ENCODE results near the gene PLEK2. TPM values are rescaled to one million over a fixed set of nuclear protein-coding genes. Genes with fewer than 3 reads are reported as not detected.

The PLEK2 gene
- total RNA-seq, 1 experiment from 2014 or later, result 17.0 TPM

DNA sequence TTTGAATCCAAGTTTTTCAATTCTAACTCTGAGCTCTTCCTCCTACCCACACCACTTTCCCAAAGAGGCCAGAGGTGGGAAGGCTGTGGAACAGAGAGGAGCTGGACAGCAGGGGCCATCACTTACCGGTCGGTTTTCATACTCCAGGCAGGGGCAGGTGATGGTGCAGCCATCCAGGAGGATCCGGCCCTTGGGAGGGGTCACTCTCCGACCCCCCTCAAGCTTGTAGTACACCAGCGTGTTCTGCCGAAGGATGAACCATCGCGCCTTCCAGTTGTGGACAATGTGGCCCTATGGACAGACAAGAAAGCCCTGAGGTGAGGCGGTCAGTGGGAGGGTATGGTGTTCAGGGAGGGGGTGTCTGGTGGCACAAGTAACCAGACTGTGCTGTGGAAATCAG is 14.4 kb downstream of the PLEK2 start:
- DNase-seq (ENCODE audit: low read depth), result no peak

DNA sequence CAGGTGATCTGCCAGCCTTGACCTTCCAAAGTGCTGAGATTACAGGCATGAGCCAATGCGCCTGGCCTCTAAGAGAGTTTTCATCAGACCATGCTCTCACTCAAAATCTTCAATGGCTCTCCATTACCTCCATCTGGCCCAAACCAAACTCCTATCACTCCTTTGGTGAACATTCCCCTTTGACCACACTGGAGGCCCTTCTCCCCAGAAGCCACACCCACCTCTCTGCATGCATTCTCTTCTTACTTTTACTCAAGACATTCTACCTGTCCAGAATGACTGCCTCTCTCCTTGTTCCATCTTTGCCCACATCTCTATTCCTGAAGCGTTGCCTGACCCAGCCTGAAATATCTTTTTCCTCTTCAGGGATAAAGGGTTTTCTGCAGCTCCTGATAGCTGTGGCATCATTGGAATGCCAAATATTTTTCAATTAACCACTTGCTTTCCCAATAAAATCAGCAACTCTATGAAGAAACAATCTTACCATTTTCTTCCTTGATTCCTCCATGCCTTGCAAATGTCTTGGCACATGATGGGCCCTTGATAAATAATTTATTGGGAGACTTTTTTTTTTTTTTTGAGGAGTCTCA is 15.5 kb downstream of the PLEK2 start:
- DNase-seq (ENCODE audit: low read depth), result no peak

DNA sequence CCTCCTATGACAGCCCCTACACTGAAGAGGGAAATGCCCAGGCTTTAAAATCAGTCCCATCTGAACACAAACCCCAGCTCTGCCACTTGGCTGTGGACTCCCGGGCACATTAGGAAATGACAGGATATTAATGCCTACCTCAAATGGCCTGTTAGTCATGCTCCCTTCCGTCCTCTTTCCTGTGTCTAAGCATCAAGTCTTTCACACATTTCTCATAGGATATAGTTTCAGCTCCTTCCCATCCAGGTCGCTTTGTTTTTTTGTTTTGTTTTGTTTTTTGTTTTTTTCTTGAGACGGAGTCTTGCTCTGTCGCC is 16.1 kb downstream of the PLEK2 start:
- DNase-seq (ENCODE audit: low read depth), result peak; percentile 65

DNA sequence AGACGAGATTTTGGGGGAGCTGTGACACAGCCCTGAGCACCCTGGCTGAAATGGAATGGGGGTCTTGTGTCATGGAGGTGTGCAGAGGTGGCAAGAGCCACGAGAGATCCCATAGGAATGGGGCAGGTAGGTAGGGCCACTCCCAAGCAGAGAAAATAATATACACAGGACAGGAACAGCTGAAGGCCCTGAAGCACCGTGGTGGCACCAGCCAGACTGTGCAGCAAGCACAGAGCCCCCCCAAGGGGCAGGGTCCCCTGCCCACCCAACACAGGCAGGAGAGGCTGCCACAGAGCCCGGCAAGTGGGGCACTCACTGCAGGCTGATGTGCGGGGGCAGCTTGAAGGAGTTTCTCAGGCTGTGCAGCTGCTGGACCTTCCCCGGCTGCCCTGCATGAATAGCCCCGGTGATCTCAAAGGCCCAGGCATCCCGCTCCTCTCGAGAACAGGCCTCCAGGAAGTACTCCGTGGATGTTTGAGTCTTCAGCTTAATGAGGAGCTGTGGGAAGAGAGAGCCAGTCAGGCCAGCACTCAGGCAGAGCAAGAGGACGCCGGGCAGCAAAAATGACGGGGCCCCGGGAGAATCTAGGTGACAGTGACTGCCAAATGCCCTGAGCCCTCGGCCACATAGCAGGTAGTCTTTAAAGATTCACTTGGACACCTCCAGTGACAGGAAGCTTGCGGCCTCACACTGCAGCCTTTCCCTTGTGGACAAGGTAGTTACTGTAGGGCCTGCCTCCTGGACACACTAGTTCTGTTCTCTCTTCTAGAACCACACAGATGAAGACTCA is 16.7 kb downstream of the PLEK2 start:
- no peak for DNase-seq (ENCODE audit: low read depth)

DNA sequence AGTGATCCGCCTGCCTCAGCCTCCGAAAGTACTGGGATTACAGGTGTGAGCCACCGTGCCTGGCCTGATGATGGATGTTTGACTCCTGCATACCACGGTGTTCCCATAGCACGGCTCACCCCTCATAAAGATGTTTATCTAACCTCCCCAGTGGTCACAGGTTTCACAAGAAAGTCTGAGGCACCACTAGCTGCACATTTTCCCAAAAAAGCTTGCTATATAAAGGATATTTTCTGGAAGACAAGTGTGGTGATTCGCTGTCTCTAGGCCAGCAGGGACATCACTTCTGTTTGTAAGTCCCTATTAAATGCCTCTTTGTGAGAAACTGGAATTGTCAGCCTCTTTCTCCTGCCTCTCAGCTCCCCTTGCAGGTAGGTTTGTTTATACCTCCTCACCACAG is 18.3 kb downstream of the PLEK2 start:
- peak; percentile 21 for DNase-seq (ENCODE audit: low read depth)

DNA sequence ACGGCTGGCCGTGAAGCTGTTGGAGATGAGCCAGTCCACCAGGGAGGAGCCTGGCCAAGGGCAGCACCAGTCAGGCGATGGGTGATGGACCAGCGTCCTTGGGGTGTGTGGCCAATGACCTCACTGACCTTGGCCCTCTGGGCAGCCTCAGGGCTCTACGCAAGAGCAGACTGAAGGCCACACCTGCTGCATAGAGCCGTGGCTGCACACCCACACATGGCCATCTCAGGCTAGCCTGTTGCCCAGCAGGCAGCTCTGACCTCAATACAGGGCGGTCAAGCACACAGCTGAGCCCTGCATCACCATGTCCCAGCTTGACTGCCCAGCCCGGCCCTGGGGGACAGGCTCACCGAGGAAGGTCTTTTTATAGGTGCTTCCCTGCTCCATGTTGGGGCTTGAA is 19.2 kb downstream of the PLEK2 start:
- DNase-seq (ENCODE audit: low read depth), result no peak

DNA sequence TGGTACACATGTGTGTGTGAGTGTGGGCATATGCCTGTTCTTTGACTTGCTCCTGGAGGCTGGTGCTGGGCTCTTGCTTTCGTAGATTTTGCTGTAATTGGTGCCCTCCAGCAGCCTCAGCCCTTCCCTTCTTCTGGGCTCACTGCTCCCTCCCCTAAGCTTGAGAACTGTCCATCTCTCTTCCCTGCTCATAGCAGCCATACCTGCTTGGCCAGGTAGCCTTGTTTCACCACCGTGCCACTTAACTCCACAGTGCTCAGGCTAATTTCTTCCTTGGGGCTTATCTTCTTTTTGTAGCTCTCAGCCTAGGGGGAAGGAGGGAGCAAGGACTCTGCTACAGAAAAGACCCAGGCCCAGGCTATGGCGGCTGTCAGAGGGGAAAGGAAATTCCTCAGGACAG is 19.8 kb downstream of the PLEK2 start:
- no peak for DNase-seq (ENCODE audit: low read depth)

DNA sequence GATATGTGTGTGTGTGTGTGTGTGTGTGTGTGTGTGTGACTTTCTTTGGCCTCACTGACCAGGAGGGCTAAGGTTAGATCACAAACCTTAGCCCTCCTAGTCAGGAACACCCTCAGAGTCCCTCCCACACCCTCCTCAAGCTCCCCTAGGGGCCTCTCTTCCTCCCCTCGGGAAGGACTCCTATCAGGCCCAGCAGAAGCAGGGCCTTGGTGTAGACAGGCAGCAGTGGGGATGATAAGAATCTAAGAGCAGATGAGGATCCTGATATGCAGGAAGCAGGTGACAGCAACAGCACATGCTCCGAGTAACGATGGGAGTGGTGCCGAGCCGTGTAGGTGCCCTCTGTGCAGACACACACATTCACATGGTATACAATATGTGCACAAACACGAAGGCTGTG is 20.7 kb downstream of the PLEK2 start:
- no peak for DNase-seq (ENCODE audit: low read depth)

DNA sequence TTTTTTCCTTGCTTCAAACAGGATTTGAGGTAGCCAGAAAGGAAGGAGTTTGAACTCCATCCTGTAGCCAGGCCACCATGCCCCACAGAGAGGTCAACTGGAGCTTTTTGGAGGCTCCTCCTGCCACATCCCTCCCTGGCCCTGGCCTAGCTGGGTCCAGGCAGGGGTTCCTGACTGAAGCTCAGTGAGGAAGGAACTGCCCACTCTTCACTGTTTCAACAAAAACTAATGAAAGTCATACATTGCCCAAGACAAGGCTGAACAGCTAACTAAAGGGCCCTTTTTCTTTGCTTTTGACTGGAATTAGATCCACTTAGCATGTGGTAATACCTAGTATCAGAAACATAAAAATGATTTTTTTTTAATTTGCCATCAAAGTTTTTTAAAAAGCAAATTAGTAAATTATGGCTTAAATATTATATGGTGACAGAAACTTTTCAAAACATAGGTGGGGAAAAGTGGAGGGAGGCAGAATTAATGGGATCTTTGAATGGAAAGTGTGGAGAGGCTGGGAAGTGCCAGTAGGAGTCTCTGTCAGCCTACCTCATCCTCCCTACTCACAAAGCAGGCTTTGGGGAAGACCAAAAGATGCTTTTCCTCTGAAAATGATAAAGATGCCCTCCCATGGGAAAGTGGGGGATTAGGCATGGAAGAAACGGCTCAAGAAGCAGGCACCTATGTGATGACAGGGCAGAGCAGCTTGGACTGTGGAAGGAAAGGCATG is 22.0 kb downstream of the PLEK2 start:
- DNase-seq (ENCODE audit: low read depth), result no peak

DNA sequence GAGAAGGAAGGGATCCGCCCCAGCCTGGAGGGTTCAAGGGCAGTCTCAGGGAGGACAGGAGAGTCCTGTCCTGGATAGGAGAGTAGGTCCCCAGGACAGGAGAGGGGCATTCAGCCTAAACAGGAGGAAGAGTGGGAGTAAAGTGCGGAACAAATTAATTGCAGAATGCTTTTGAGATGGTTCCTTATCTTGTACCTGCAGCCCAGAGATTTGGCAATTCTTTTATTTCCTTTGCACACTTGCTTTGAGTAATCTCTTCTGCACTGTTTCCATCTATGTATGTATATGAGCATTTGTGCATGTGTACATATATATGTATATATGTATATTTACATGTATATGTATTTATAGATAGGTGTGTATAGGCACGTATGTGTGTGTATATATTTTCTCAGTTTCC is 22.7 kb downstream of the PLEK2 start:
- no peak for DNase-seq (ENCODE audit: low read depth)

DNA sequence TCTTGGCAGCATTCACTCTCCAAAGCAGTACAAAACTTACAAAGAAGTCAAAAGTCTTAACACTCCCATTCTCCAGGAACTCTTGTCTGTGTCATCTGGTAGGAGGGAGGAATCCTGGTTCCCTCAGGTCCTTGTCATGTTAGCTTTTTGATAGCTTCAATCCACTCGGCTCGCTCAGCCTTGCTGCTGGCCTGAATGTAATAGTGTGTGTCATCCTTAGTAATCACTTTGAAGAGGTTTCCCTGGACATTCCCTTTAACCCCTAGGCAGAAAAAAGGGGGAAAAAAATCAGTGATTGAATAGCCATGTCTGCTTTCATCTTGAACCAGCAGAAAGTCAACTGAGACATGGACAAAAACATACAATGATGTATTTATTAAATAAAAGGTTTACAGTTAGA is 24.8 kb downstream of the PLEK2 start:
- DNase-seq (ENCODE audit: low read depth), result peak; percentile 32

DNA sequence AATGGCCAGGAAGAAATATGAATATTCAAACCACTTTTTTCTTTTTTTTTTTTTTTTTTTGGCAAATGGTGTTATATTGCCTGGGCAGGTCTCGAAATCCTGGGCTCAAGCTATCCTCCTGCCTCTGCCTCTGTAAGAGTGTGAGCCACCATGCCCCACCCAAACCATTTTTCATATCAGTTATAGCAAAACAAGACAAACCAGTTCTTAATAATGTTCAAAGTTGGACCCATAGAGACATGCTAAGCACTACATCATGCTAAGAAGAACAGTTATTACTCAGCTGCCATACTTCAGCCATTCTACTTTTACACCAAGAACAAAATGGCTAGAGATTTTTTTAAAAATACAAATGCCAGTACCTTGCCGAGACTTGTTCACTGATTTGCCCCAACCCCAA is 26.3 kb downstream of the PLEK2 start:
- no peak for DNase-seq (ENCODE audit: low read depth)

DNA sequence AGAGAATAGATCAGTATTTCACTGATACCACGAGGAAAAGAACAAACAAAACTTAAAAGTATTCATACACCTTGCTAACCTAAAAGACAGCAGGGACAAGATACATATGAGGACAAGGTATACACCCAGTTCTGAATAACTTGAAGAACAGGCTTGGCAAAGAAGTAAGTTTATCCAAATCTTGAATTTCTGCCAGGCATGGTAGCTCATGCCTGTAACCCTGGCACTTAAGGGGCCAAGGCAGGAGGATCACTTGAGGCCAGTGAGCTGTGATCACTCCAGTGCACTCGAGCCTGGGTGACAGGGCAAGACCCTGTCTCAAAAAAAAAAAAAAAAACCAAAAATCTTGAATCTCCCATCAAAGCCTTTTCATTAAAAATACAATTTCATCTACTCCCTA is 26.8 kb downstream of the PLEK2 start:
- DNase-seq (ENCODE audit: low read depth), result no peak

DNA sequence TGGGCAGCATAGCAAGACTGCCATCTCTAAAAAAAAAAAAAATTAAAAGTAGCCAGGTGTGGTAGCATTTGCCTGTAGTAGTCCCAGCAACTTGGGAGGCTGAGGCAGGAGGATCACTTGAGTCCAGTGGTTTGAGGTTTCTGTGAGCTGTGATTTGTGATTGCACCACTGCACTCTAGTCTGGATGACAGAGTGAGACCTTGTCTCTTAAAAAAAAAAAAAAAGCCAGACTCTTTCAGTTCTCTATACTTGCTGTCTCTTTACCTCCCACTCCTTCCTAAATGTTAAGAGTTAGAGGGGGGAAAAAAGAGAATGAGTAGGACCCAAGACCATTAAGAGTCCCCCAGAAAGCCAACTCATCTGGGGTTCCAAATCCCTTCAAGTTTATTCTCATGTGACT is 34.0 kb downstream of the PLEK2 start:
- DNase-seq (ENCODE audit: low read depth), result no peak

DNA sequence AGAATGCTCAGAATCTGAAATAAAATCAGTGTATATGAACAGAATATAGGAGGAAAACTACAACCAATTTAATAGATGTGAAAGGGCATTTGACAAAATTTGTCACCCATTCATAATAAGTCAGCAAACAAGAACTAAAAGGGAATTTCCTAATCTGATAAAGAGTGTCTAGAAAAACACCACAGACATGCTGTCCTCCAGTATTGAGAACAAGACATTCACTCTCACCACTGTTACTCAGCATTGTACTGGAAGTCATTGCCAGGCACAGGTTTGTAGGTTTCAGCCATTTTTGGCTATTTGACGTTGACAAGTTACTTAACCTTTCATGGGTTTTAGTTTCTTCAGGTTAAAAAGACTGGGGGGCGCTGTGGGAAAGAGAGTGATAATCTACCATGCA is 38.6 kb downstream of the PLEK2 start:
- peak; percentile 22 for DNase-seq (ENCODE audit: low read depth)

DNA sequence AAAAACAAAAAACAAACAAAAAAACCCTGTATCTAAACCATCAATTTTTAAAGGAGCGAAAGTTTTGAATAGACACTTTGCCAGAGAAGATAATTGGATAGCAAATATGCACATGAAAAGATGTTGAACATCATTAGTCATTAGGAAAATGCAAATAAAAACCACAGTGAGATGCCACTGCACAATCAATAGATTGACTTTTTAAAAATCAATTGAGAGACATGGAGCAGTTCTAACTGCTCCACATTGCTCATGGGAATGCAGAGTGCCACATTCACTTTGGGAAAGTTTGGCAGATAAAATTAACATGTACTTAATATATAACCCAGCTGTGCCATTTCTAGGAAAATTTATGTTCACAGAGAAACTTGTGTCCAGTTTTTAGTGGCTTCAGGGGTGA is 39.1 kb downstream of the PLEK2 start:
- no peak for DNase-seq (ENCODE audit: low read depth)

DNA sequence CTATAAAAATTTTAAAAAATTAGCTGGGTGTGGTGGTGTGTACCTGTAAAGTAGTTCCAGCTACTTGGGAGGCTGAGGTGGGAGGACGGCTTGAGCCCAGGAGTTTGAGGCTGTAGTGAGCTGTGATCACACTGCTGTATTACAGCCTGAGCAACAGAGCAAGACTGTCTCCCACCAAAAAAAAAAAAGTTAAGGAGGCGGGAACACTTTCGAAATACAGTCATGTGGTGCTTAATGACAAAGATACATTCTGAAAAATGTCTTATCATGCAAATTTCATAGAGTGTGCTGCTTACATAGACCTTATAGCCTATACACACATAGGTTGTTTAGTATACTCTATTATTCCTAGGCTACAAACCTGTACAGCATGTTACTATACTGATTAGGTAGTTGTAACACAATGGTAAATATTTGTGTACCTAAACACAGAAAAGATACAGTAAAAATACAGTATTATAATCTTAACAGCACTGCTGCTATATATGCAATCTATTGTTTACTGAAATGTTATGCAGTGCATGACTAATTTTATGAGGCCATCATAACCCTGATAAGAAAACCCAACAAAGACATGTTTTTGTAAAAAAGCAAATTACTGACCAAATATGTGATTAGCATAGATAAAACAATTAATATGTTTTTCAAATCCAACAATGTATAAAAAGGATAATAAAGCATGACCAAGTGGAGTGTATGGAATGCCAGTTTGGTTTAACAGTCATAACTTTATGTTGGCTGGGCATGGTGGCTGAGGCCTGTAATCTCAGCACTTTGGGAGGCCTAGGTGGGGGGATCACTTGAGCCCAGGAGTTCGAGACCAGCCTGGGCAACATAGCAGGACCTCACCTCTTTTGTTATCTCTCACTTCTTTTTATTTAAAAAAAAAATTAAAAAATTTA is 40.5 kb downstream of the PLEK2 start:
- DNase-seq (ENCODE audit: low read depth), result no peak

DNA sequence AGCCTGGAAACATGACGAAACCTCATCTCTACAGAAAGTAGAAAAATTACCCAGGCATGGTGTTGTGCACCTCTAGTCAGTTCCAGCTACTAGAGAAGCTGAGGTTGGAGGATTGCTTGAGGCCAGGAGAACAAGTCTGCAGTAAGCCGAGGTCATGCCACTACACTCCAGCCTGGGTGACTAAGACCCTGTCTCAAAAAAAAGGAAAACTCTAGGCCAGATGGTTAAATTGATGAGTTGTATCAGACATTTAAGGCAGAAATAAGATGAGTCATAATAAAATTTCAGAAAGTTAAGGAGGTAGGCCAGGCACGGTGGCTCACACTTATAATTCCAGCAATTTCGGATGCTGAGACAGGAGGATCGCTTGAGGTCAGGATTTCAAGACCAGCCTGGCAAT is 41.1 kb downstream of the PLEK2 start:
- DNase-seq (ENCODE audit: low read depth), result no peak

DNA sequence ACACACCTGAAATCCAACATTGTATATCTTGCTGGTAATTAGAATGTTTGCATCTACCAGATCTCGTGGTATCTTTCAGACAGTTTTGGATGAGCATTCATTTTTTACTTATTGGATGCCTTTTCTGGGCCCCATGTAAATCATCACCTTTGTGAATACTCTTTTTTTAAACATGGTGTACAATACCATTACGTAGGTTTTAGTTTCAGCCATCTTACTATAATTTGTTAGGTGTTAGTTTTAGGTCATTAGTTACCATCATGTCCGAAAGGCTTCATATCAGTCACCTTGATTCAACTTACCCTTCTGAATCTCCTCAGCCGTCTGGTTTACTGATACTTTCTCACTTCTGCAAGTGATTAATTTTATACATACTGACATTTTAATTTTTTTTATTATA is 46.5 kb downstream of the PLEK2 start:
- no peak for DNase-seq (ENCODE audit: low read depth)

DNA sequence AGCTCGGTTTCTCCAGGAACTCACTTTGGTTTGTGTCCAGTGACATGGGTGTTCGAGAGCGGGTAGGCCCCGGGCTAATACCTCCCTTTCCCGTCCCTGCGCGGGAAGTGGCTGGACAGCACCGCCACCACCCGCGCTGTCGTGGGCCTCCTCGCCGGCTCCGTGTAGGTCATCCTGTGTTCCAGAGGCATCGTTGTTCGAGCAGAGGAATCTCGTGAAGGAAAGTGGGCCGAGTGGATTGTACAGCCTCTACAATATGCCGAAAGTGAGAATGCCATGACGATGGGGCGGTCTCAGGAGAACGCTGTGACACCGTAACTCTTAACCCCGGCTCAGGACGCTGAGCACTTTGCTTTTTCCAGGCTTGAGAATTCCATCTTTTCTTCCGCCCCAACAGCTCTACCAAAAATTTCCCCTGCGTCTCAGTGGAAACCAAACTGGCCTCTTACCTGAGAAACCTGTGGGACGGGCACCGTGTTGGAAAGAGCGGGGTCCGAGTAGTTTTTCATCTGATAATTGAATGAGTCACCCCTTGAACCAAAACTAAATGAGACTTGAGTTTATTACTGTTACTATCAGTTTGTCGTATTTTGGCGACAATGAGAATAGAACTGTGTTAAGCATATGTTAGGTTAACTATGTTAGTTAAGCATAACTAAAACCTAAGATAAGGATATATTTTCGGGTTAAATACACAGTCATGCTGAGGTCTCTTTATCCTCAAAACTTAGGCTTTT is 51.3 kb downstream of the PLEK2 start:
- DNase-seq (ENCODE audit: low read depth), result no peak

DNA sequence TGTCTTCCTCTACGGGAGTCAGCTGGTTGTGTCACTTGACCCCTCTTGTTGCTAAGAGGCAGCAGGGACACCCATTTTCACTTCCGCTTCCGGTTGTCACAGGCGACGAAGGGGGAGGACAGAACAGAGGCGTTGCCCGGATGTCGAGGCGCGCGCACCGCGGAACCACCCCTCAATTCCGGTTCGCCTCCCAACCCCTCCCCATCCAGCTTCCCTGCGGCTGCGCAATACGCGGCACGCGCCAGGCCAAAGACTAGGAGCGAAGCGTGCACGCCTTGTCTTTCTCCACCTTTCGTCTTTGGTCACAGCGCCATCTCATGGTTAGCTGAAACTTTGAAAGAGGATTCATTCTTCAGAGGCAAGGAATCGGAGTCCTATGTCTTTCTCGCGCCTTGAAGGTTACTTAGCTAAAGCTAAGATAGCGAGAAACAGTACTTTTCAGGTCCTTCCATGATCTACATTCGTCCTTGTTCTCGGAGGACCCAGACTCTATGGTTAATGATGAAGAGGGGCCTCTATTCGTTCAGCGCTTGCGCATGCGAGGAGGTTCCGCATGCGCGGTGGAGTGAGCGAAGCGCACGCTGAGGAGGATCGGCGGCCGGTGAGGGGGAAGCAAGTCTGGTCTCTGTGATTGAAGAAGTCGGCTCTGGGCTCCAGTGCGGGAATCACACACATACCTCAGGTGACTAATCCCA is 52.0 kb downstream of the PLEK2 start, which contains the start of the genes ATP6V1D and EIF2S1:
TSS of gene ATP6V1D (minus strand) at position 30 of the 695 bp plus-strand sequence. CDS start 106 bp downstream, outside the sequence.
TSS of gene EIF2S1 (plus strand) at position 554 of the 695 bp plus-strand sequence. CDS start 4,440 bp downstream, outside the sequence.
- peak; percentile 100 for DNase-seq (ENCODE audit: low read depth)

Measured in Daoy (cell line).